GM12878 (cell line): ENCODE results near the gene GCNT2. TPM values are rescaled to one million over a fixed set of nuclear protein-coding genes. Genes with fewer than 3 reads are reported as not detected.

Source experiments
- ATAC-seq: fragments of 200-7000 bp; cut with Tn5 transposase; 3 replicates; pipeline ENCODE4 v1.9.1; 2020; ENCODE audit warnings: mild to moderate bottlenecking, moderate library complexity
- BruUV-seq: library from RNA; stranded (reverse); fragments of 400-500 nt; replicated peaks from 2 replicates; lab custom pipeline; 2021; lab: Mats Ljungman, UMichigan
- CTCF ChIA-PET: fragments of 300-600 bp; sonication (Branson Sonifier 250); formaldehyde crosslinking; extraction: SDS; loops from one replicate; lab custom pipeline; 2021; ENCODE audit warnings: inconsistent platforms; lab: Yijun Ruan, JAX
- POLR2A ChIA-PET: fragments of 350-600 bp; formaldehyde crosslinking; extraction: SDS; loops from one replicate; lab custom pipeline; 2021; ENCODE audit warnings: inconsistent platforms; lab: Charles Lee
- RAD21 ChIA-PET: fragments of 300-600 bp; sonication (Branson Sonifier 250); formaldehyde crosslinking; loops from one replicate; lab custom pipeline; 2023; ENCODE audit warnings: antibody characterized with exemption; ENCODE audit not compliant: unreplicated experiment; lab: Charles Lee
- SMC1A ChIA-PET: fragments of 300-600 bp; sonication (Branson Sonifier 250); formaldehyde crosslinking; loops from one replicate; lab custom pipeline; 2023; ENCODE audit not compliant: unreplicated experiment, uncharacterized antibody; lab: Charles Lee
- DNase-seq: peaks from one replicate; pipeline ENCODE4 v3.0.0-alpha.2; 2011; ENCODE audit warnings: low read depth, low spot score
- FAIRE-seq: peaks from 3 replicates; lab custom pipeline; 2011; peaks lifted over from hg19 to GRCh38; lab: Jason Lieb, UNC
- H2AFZ ChIP-seq: 2 replicates; pipeline ENCODE4 v1.6.0; 2011; ENCODE audit warnings: low read depth, low read length, control low read depth; ENCODE audit not compliant: control insufficient read depth
- H3K27ac ChIP-seq: 2 replicates; pipeline ENCODE4 v1.5.1; 2011; ENCODE audit warnings: control low read depth; ENCODE audit not compliant: control insufficient read depth, insufficient read depth
- H3K27me3 ChIP-seq, 2 experiments: replicated peaks in 1 of 2; 2 replicates each; pipeline versions ENCODE4 v1.6.0 to v1.6.1; 2011; ENCODE audit warnings: low read length in 1 of 2; ENCODE audit not compliant: control insufficient read depth in 2 of 2, insufficient read depth in 2 of 2
- H3K36me3 ChIP-seq, 2 experiments: 2 replicates each; pipeline ENCODE4 v1.5.1; 2011; ENCODE audit warnings: low read length in 1 of 2; ENCODE audit not compliant: control insufficient read depth in 2 of 2, insufficient read depth in 2 of 2
- H3K4me1 ChIP-seq: 2 replicates; pipeline ENCODE4 v1.6.1; 2011; ENCODE audit warnings: mild to moderate bottlenecking, low read length, moderate library complexity, mixed read lengths; ENCODE audit not compliant: control insufficient read depth, insufficient read depth
- H3K4me2 ChIP-seq: 2 replicates; pipeline ENCODE4 v1.6.0; 2011; ENCODE audit warnings: control low read depth; ENCODE audit not compliant: control insufficient read depth, insufficient read depth
- H3K4me3 ChIP-seq: fragments of 200-600 bp; sonication (generic); 2 replicates; pipeline ENCODE4 v1.5.1; 2016
- H3K79me2 ChIP-seq: 2 replicates; pipeline ENCODE4 v1.6.0; 2011; ENCODE audit warnings: low read length; ENCODE audit not compliant: control insufficient read depth, insufficient read depth
- H3K9ac ChIP-seq: 2 replicates; pipeline ENCODE4 v1.8.0; 2011; ENCODE audit warnings: low read length, control low read depth, mixed read lengths; ENCODE audit not compliant: control insufficient read depth, insufficient read depth
- H3K9me3 ChIP-seq: replicated peaks from 3 replicates; pipeline ENCODE4 v1.5.1; 2011; ENCODE audit warnings: mild to moderate bottlenecking, low read length; ENCODE audit not compliant: control insufficient read depth, insufficient read depth
- H4K20me1 ChIP-seq: 2 replicates; pipeline ENCODE4 v1.6.0; 2011; ENCODE audit not compliant: control insufficient read depth, insufficient read depth
- DPF2 ChIP-seq: fragments of 450-650 bp; IDR thresholded peaks from 2 replicates; pipeline ENCODE4 v1.6.1; 2017; ENCODE audit warnings: mild to moderate bottlenecking
- HDAC6 ChIP-seq: fragments of 200-600 bp; sonication (generic); IDR thresholded peaks from one replicate; pipeline ENCODE4 v1.8.0; 2017; ENCODE audit warnings: antibody characterized with exemption; ENCODE audit not compliant: unreplicated experiment
- IKZF1 ChIP-seq: fragments of 450-650 bp; conservative IDR thresholded peaks from 2 replicates; pipeline ENCODE4 v1.6.1; 2017; ENCODE audit warnings: antibody characterized with exemption, mild to moderate bottlenecking
- NRF1 ChIP-seq: conservative IDR thresholded peaks from 2 replicates; pipeline ENCODE4 v1.6.1; 2011; ENCODE audit warnings: mild to moderate bottlenecking, low read depth, low read length, improper control_type of control experiment
- RB1 ChIP-seq: fragments of 450-650 bp; formaldehyde crosslinking; IDR thresholded peaks from 2 replicates; pipeline ENCODE4 v1.6.1; 2017; ENCODE audit warnings: mild to moderate bottlenecking, borderline replicate concordance
- SMARCA5 ChIP-seq: fragments of 450-650 bp; IDR thresholded peaks from 2 replicates; pipeline ENCODE4 v1.6.1; 2017; ENCODE audit warnings: mild to moderate bottlenecking
- TAF1 ChIP-seq: IDR thresholded peaks from 2 replicates; pipeline ENCODE4 v1.6.1; 2011; ENCODE audit warnings: mild to moderate bottlenecking, low read depth, low read length, borderline replicate concordance
- WGBS: methylation state at CpG from one replicate; pipeline ENCODE4 v1.1.6; 2016; ENCODE audit warnings: low lambda C conversion rate; ENCODE audit not compliant: insufficient replicate concordance, insufficient coverage; ENCODE audit errors: missing lambda C conversion rate; 5-methylcytosine and 5-hydroxymethylcytosine counted together
- in situ Hi-C: fragments of 300-500 bp; cut with MboI; formaldehyde crosslinking; loops from 9 replicates; pipeline ENCODE4 v1.14.3; 2018; ENCODE audit warnings: mixed read lengths
- intact Hi-C: fragments of 100-400 bp; cut with micrococcal nuclease; formaldehyde crosslinking; loops from one replicate; pipeline ENCODE4 v1.14.2; 2022; ENCODE audit not compliant: unreplicated experiment
- polyA plus RNA-seq, 11 experiments: library from polyadenylated mRNA; depleted of rRNA in 4 of 11; unstranded in 6 of 11; stranded (reverse) in 5 of 11; fragments of >200 nt; fragmentation: Nextera tagmentation in 4 of 11; fragmentation: Illumina TruSeq in 1 of 11; extraction: Ambion mirVana in 4 of 11; extraction: Trizol in 1 of 11; gene quantifications; 1 replicate in 1 of 11; 2 replicates in 10 of 11; pipeline versions ENCODE4 v1.2.1 to v1.2.3, GENCODE V29; 2011 to 2016; ENCODE audit warnings: inconsistent platforms in 2 of 11, missing spikeins in 2 of 11, low read depth in 1 of 11
- total RNA-seq, 4 experiments: library from RNA; depleted of rRNA in 3 of 4; stranded (reverse); fragments of >200 nt in 3 of 4; fragmentation: Illumina TruSeq in 1 of 4; extraction: Trizol in 1 of 4; gene quantifications; 2 replicates each; pipeline versions ENCODE4 v1.2.1 to v1.2.3, GENCODE V29; 2013 to 2021
- TF ChIP-seq, protein P1 (sequence below): fragments of 450-650 bp; IDR thresholded peaks from 2 replicates; pipeline ENCODE4 v1.6.1; 2017; ENCODE audit warnings: mild to moderate bottlenecking, low read depth, inconsistent platforms; ENCODE audit not compliant: poor library complexity, severe bottlenecking
- TF ChIP-seq, protein P2 (sequence below): IDR thresholded peaks from 2 replicates; pipeline ENCODE4 v1.6.1; 2012; ENCODE audit warnings: low read depth, low read length, improper control_type of control experiment

Gene GCNT2
- total and polyA plus RNA-seq, 10 of the 15 experiments (the other 5 are each of a cell fraction or from before 2014, with no cell fraction given), result 5.0 to 21.6 (median 11.9) TPM

DNA sequence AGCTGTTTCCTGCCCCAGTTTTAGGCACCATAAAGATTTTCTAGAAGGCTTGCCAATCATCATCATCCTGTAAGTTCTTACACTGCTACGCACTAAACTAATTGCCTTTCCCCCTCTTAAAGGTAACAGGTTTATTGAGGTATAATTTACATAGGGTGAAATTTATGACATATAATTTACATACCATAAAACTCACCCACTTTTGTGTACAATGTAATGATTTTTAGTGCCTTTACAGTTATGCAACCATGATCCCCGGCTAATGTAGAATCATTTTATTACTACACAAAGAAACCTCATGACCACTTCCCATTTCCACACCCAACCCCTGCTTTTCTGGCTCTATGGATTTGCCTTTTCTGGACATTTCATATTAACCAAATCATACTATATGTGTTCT is 21.1 kb downstream of the GCNT2 start:
- H3K9ac ChIP-seq, result no peak overlapping the region
- H3K4me1 ChIP-seq, result peaks cover 10% of the 10 kb centered on the region
- FAIRE-seq (no peak), DNase-seq (no peak), ATAC-seq (no peak)
- 100% methylated on average over 2 of the region's 2 CpGs for WGBS
- POLR2A ChIA-PET, result no interaction called here
- no peak overlapping the region for H2AFZ ChIP-seq
- in situ Hi-C loops (no loop called here), intact Hi-C loops (no loop called here)
- RAD21 ChIA-PET, result no interaction called here
- H3K79me2 ChIP-seq, result peaks cover 55% of the 10 kb centered on the region
- H3K36me3 ChIP-seq, result no peaks in the 10 kb centered on the region; a peak in 1 of 4 replicates
- no peak overlapping the region for H3K4me2 ChIP-seq
- no peaks in the 10 kb centered on the region for H3K27me3 ChIP-seq
- no peaks in the 10 kb centered on the region; the same call in 2 of the 3 replicates for H3K9me3 ChIP-seq
- CTCF ChIA-PET, result no interaction called here
- no TSS peak for BruUV-seq
- TF ChIP-seq, protein P1, sequence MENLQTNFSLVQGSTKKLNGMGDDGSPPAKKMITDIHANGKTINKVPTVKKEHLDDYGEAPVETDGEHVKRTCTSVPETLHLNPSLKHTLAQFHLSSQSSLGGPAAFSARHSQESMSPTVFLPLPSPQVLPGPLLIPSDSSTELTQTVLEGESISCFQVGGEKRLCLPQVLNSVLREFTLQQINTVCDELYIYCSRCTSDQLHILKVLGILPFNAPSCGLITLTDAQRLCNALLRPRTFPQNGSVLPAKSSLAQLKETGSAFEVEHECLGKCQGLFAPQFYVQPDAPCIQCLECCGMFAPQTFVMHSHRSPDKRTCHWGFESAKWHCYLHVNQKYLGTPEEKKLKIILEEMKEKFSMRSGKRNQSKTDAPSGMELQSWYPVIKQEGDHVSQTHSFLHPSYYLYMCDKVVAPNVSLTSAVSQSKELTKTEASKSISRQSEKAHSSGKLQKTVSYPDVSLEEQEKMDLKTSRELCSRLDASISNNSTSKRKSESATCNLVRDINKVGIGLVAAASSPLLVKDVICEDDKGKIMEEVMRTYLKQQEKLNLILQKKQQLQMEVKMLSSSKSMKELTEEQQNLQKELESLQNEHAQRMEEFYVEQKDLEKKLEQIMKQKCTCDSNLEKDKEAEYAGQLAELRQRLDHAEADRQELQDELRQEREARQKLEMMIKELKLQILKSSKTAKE, result no peak
- TF ChIP-seq IKZF1 (no peak), RB1 (no peak), SMARCA5 (no peak), TAF1 (no peak), DPF2 (no peak), NRF1 (no peak), HDAC6 (no peak)
- TF ChIP-seq, protein P2, sequence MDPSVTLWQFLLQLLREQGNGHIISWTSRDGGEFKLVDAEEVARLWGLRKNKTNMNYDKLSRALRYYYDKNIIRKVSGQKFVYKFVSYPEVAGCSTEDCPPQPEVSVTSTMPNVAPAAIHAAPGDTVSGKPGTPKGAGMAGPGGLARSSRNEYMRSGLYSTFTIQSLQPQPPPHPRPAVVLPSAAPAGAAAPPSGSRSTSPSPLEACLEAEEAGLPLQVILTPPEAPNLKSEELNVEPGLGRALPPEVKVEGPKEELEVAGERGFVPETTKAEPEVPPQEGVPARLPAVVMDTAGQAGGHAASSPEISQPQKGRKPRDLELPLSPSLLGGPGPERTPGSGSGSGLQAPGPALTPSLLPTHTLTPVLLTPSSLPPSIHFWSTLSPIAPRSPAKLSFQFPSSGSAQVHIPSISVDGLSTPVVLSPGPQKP, result no peak
- no peak overlapping the region for H3K27ac ChIP-seq
- H3K4me3 ChIP-seq, result no peak overlapping the region
- no peaks in the 10 kb centered on the region for H4K20me1 ChIP-seq
- SMC1A ChIA-PET, result interaction anchor here (1.1 to 1.3 kb wide), 2 partner anchors 63 to 254 kb away, joined by 3 read pairs; no protein-coding TSS in a partner anchor
